ENCODE results near the gene LSM7.
A peak's percentile ranks its signal among the peaks of the same experiment; 100 is the strongest.
"Not testable (repeated sequence)": the region's sequence is repeated elsewhere in the genome, so short reads cannot be mapped to it uniquely, and the experiment has no call there.

LSM7 gene

DNA sequence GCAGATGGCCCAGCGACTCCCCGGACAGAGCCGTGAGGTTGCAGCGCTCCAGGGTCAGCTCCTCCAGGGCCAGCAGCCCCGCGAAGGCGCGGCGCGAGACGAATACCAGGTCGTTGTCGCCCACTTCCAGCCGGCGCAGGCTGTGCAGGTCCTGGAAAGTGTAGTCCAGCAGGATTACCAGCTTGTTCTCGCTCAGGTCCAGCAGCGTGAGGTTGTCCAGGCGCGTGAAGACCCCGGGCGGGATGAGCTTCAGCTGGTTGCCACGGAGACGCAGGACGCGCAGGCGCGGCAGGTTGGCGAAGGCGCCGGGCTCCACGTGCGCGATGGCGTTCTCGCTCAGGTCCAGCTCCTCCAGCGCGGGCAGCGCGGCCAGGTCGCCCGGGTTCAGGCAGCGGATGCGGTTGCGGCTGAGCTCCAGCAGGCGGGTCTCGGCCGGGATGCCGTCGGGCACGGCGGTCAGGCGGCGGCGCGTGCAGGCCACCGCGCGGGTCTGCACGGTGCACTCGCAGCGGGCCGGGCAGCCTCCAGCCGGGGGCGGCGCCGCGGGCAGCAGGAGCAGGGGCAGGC lies 37.1 kb downstream of the LSM7 start:
- DNase-seq: no peak

DNA sequence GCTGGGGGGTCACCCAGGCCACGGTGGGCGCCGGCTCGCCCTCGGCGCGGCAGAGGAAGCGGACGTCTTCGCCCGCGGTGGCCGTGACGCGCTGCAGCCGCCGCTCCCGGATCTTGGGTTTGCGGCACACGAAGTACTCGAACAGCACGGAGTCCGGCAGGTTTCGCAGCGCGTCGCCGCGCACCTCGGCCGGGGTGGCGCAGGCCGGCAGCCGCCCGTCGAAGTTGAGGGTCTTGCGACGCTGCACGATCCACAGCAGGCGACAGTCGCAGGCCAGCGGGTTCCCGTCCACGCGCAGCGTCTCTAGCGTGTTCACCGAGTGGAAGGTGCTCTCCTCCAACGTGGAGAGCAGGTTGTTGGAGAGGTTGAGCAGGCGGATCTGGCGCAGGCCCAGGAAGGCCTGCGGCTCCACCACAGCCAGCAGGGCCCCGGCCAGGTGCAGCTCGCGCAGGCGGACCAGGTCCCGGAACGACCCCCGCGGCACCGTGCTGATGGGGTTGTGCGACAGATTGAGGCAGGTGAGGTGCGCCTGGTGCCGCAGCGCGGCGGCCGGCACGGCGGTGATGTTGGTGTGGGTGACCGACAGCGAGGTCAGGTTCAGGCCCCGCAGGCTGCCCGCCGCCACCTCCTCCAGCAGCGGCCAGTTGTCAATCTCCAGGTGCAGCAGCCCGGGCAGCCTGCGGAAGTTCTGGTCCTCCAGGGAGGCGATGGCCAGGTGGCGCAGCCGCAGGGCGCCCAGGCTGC lies 37.8 kb downstream of the LSM7 start:
- DNase-seq: no peak

DNA sequence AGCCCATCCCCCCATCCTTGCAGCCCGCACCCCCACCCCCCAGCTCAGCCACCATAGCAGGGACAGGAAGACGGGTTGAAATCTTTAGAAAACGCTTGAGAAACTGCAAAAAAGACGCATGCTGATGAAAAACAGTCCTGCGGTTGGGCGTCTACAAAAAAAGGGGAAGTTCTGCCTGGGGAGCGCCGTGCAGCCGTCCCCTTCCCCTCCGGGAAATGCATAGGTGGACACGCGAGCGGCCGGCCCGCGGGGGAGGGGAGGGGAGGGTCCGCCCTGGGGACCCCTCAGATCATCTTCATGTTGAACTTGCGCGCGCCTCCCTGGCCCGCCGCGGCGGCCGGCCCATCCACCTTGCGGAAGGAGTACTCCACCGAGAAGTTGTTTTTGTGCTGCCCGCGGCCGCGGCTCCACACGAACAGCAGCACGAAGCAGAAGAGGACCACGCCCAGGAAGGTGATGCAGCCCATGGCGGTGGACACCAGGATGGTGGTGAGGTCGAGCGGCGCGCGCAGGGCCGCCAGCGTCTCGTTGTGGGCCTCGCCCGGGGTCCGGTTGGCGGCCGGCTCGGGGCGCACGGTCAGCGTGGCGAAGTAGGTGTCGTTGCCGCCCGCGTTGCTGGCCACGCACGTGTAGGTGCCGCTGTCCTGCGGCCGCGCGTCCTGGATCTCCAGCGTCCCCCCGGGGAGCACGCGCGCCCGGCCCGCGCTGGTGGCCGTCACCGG lies 38.5 kb downstream of the LSM7 start:
- peak; percentile 40 for DNase-seq

DNA sequence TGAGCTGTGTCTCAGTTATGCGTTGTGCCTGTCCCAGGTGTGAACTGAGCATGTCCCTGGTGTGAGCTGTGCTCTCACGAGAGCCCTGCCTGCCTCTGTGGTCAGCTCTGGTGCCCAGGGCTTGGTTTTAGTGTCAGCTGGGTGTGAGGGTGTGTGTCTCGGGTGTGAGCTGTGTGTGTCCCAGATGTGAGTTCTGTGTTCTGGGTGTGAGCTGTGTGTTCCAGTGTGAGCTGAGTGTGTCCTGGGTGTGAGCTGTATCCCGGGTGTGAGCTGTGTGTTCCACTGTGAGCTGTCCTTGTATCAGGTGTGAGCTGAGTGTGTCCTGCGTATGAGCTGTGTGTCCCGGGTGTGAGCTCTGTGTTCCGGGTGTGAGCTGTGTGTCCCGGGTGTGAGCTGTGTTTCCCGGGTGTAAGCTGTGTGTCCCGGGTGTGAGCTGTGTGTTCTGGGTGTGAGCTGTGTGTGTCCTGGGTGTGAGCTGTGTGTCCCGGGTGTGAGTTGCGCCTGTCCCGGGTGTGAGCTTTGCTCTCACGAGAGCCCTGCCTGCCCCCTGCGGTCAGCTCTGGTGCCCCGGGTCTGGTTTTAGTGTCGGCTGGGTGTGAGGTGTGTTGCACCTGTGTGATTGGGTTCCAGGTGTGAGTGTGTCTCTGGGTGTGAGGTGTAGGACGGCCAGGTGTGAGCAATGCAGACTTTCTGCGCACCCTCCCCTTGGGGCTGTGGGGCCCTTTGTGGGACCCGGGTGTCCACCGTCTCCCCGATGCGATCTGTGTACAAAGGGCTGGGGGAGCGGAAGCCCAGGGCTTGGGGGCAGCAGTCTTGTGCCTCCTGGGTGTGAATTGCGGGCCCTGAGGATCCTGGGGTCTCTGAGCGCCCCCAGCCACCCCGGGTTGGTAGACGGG lies 39.3 kb downstream of the LSM7 start:
- DNase-seq: no peak

GRCh38 chr19:2288338-2288817 lies 40.0 kb downstream of the LSM7 start:
- no peak for DNase-seq

GRCh38 chr19:2287585-2288337 lies 40.6 kb downstream of the LSM7 start:
- no peak for DNase-seq

GRCh38 chr19:2286402-2287140 lies 41.8 kb downstream of the LSM7 start:
- DNase-seq: no peak

- DNase-seq: no peak
Observed at GRCh38 chr19:2283835-2284507, 44.4 kb downstream of the LSM7 start.

DNA sequence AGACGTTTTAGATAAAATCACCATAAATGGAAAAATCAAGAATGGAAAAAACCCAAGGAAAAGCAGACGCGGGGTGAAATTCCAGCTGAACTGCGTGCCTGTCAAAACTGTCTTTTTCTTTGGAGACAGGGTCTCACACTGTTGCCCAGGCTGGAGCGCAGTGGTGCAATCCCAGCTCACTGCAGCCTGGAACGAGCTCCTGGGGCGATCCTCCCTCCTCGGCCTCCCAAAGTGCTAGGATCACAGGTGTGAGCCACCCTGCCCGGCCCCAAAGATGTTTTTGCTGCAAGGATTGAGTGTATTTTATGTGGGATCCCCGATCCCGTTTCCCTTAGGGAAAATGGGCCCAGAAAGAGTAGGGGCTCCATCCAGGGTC lies 45.5 kb downstream of the LSM7 start:
- no peak for DNase-seq

DNA sequence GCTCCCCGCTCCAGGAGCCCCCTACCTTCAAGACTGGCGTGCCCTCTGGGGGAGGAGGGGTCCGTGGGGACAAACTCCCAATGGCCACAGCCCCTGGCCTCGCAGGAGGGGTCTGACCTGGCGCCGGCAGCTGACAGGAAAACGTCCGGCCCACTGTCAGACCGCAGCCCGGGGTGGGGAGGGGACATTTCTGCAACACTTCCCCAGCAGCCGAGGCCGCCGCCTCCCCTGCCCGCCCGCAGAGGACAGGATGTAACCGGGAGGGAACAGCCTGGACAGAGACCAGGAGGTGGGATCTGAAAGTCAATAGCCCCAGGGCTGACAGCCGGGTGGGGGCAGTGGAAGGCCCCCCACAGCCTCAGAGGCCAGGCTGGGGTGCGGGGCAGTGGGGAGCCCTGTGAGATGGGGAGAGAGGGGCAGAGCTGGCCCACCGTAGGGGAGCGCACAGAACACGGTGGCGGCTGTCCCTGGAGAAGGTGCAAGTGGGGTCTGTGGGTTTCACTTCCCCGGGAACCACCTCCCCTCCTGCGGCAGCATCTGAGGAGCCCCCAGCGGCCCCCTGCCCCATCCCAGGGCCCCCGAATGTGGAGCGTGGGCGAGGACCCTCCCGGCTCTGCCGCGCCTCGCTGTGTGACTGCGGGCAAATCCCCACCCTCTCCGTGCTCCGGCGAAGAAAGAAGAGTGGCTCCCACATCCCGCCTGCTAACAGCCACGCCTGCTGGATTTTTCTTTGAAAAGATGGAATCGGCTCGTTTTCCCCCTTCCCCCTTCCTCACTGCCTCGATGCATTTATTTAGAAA lies 46.1 kb downstream of the LSM7 start, which contains the start of gene PEAK3:
TSS of gene PEAK3 (minus strand) at position 114 of the 800 bp plus-strand sequence. CDS start 1,244 bp downstream, outside the sequence.
- DNase-seq: no peak

GRCh38 chr19:2281265-2282061 lies 46.9 kb downstream of the LSM7 start:
- DNase-seq: not testable (repeated sequence)

DNA sequence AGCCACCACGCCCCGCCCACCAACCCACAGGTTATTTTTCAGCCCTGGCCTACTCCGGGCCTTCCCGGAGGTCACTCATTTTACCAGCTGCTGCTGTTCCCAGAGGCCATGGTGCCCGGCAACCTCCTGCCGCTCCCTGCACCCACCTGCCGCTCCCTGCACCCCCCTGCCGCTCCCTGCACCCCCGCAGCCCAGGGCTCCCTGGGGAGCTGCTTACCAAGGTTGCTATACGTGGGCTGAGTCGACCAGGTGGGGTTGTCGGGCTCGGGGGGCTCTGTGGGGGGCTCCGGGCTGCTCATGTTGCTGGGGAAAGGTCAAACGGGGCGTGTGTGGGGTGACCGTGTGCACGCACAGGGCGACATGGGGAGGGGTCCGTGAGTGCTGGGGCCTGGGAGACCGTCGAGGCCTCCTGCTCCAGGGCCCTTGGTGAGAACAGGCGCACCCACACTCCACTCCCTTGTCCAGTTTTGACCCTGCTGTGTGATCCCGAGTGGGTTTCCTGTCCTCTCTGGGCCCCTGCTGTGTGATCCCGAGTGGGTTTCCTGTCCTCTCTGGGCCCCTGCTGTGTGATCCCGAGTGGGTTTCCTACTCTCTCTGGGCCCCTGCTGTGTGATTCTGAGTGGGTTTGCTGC lies 47.6 kb downstream of the LSM7 start:
- no peak for DNase-seq

DNA sequence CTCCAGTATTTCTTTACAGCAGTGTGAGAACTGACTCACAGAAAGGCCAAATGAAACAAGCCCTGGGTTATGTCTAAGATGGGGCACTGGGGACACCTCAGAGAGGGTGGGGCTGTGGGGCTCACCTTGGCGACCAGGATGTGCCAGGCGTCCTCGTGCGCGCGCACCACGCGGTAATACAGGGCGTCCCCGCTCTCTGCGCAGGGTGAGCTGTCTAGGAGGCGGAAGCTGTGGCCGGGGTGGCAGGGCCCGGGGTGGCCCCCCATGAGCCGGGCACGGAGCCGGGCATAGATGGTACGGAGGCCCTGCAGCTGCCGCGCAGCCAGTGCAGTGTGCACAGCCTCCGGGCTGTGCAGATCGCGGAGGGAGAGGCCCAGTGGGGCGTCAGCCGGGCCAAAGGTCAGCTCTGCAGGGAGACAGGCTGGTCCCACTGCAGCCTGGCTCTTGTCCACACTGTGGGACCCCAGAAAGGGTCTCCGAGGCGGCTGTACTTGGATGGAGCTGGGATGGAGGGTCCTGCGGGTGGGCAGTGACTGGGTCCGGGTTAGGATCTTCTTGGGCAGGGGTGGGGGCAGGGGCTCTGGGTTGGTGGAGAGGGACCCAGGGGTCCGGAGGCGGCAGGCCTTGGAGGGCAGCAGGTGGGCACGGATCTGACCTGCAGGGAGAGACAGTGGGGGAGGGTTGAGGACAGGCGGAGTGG lies 49.8 kb downstream of the LSM7 start:
- DNase-seq: no peak

GRCh38 chr19:2277138-2277537 lies 51.2 kb downstream of the LSM7 start:
- no peak for DNase-seq

- DNase-seq: no peak
Observed at GRCh38 chr19:2276429-2276986, 51.9 kb downstream of the LSM7 start.

- DNase-seq: no peak
Observed at GRCh38 chr19:2275588-2276428, 52.6 kb downstream of the LSM7 start.
